Measurements from ENCODE around the gene VPS35. TPM values are rescaled to one million over a fixed set of nuclear protein-coding genes. Genes with fewer than 3 reads are reported as not detected.

VPS35 gene
- total RNA-seq, 2 donors from 2014 or later = 43.3 to 60.5 TPM

- H3K36me3 ChIP-seq = peaks cover 50% of the 10 kb centered on the region
- no peak for TF ChIP-seq CTCF (IDR thresholded peaks at IDR 0.05)
Observed at GRCh38 chr16:46717692-46718091, 28.7 kb upstream of the VPS35 start.

DNA sequence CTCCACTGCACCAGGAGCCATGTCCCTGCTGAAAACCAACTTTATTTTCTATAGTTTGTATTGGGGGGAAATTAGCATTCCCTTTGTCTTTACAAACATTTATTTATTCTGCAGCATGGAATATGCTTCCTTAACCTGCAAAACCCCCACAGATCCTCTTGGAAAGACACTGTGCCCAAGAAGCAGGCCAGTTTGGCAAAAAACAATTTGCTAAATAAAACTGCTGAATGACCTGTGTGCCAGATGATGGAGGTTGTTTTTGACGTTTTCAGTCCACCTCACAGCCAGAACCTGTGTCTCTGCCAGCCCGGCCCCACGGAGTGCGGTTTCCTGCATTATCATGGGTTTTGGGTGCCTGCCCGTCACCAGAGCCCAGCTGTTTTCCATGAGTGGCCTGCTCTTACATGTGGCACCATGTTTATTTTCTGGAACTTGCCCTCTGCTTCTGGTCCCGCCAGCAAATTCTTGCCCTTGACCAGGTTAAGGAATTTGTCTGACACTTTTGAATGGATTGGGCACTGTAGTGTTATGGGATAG lies 26.9 kb upstream of the VPS35 start:
- H3K4me1 ChIP-seq = peaks cover 0 to 46% of the 10 kb centered on the region in 2 donors
- no peak for TF ChIP-seq CTCF (IDR thresholded peaks at IDR 0.05)
- H3K27me3 ChIP-seq = no peaks in the 10 kb centered on the region
- peak overlapping the region; percentile 74 to 76 for H3K27ac ChIP-seq
- peaks cover 40% of the 10 kb centered on the region for H3K36me3 ChIP-seq
- no peak overlapping the region for H3K4me3 ChIP-seq
- H3K9me3 ChIP-seq = no peaks in the 10 kb centered on the region
- DNase-seq (ENCODE audit: low spot score) = no peak

More at GRCh38 chr16:46717692-46718091, 28.7 kb upstream of the VPS35 start:
- Histone ChIP-seq H3K27ac (peak overlapping the region in 1 of 2 donors; percentile 3), H3K4me3 (no peak overlapping the region), H3K27me3 (no peaks in the 10 kb centered on the region), H3K4me1 (peaks cover 0 to 32% of the 10 kb centered on the region in 2 donors), H3K9me3 (no peaks in the 10 kb centered on the region)
- no peak for DNase-seq (ENCODE audit: low spot score)

- no peak for DNase-seq (ENCODE audit: low spot score)
- H3K4me1 ChIP-seq = peaks cover 0 to 46% of the 10 kb centered on the region in 2 donors
- H3K4me3 ChIP-seq = no peak overlapping the region
- peaks cover 38% of the 10 kb centered on the region for H3K36me3 ChIP-seq
- H3K27me3 ChIP-seq = no peaks in the 10 kb centered on the region
- H3K9me3 ChIP-seq = no peaks in the 10 kb centered on the region
- H3K27ac ChIP-seq = peak overlapping the region; percentile 74 to 76
- no peak for TF ChIP-seq CTCF (IDR thresholded peaks at IDR 0.05)
Observed at GRCh38 chr16:46714797-46715591, 26.0 kb upstream of the VPS35 start.

- H3K36me3 ChIP-seq = peaks cover 51% of the 10 kb centered on the region
- no peaks in the 10 kb centered on the region for H3K27me3 ChIP-seq
- H3K4me3 ChIP-seq = no peak overlapping the region
- H3K4me1 ChIP-seq = peaks cover 0 to 46% of the 10 kb centered on the region in 2 donors
- H3K27ac ChIP-seq = peak overlapping the region; percentile 74 to 76
- no peaks in the 10 kb centered on the region for H3K9me3 ChIP-seq
- DNase-seq (ENCODE audit: low spot score) = no peak
- no peak for TF ChIP-seq CTCF (IDR thresholded peaks at IDR 0.05)
Observed at GRCh38 chr16:46713634-46714033, 24.7 kb upstream of the VPS35 start.

- Histone ChIP-seq H3K4me1 (peaks cover 0 to 46% of the 10 kb centered on the region in 2 donors), H3K4me3 (no peak overlapping the region), H3K36me3 (peaks cover 52% of the 10 kb centered on the region), H3K27ac (peak overlapping the region; percentile 74 to 76), H3K27me3 (no peaks in the 10 kb centered on the region), H3K9me3 (no peaks in the 10 kb centered on the region)
- DNase-seq (ENCODE audit: low spot score) = no peak
- TF ChIP-seq CTCF (IDR thresholded peaks at IDR 0.05) = no peak
Observed at GRCh38 chr16:46712911-46713310, 23.9 kb upstream of the VPS35 start.
